HG03135 (cell line): ENCODE results near the gene ADM.
"Not testable (repeated sequence)": the region's sequence is repeated elsewhere in the genome, so short reads cannot be mapped to it uniquely, and the experiment has no call there.

Experiments
- ATAC-seq: cut with Tn5 transposase; IDR thresholded peaks from one replicate; pipeline ENCODE4 v1.9.1; 2021; ENCODE audit warnings: mild to moderate bottlenecking, moderate library complexity; ENCODE audit not compliant: unreplicated experiment

The ADM gene, protein sequence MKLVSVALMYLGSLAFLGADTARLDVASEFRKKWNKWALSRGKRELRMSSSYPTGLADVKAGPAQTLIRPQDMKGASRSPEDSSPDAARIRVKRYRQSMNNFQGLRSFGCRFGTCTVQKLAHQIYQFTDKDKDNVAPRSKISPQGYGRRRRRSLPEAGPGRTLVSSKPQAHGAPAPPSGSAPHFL

DNA sequence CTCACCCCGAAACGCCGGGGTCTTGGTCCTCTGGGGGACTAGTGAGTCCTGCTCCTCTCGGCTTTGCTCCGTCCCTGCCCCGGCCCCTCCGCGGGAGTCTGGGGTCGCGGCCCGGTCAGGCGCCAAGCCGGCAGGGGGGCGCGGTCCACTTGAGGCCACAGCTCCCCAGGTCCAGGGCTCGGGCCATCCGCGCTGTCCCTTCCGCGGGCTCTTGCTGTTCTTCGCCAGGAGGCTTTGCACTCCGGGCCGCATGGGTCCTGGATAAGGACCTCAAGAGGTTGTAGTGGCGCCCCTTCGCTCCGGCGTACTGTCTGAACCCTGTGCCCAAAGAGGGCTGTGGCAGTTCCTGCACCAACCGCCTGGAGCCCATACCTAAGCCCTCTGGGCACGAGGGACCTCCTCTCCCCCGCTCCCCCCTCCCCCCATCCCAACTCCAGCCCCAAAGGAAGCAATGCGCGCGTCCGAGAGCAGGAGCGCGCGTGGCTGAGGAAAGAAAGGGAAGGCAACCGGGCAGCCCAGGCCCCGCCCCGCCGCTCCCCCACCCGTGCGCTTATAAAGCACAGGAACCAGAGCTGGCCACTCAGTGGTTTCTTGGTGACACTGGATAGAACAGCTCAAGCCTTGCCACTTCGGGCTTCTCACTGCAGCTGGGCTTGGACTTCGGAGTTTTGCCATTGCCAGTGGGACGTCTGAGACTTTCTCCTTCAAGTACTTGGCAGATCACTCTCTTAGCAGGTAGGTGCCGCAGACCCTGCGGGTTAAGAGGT, at the start of gene ADM:
Gene ADM, plus strand, starts transcription at position 579 of the 767 bp plus-strand sequence. CDS start 628 bp downstream, outside the sequence.
- no peak for ATAC-seq

GRCh38 chr11:10255388-10256125, 49.3 kb upstream of the ADM start:
- ATAC-seq: no peak

GRCh38 chr11:10257478-10257877, 47.4 kb upstream of the ADM start:
- no peak for ATAC-seq

DNA sequence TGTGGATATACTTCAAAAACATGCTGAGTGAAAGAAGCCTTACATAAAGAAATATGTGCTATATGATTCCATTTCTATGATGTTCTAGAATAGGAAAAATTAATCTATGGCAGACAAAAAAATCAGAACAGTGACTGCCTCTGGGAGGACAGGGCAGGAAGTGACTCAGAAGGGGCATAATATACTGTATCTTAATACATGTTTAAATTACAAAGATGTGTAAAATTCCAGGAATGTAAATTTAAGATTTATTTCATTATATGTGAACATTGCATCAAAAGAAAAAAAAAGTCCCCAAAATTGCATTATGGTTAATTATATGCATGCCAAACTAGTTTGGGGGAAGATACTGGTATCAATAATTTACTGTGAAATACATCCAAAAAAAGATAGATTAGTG, 43.1 kb upstream of the ADM start:
- no peak for ATAC-seq

- ATAC-seq: no peak
These were observed 40.9 kb upstream of the ADM start for GRCh38 chr11:10263929-10264328.

- ATAC-seq: not testable (repeated sequence)
These were observed 40.2 kb upstream of the ADM start for GRCh38 chr11:10264716-10265115.

GRCh38 chr11:10265936-10266335, 38.9 kb upstream of the ADM start:
- no peak for ATAC-seq

- ATAC-seq: no peak
These were observed 37.1 kb upstream of the ADM start for GRCh38 chr11:10267821-10268220.

DNA sequence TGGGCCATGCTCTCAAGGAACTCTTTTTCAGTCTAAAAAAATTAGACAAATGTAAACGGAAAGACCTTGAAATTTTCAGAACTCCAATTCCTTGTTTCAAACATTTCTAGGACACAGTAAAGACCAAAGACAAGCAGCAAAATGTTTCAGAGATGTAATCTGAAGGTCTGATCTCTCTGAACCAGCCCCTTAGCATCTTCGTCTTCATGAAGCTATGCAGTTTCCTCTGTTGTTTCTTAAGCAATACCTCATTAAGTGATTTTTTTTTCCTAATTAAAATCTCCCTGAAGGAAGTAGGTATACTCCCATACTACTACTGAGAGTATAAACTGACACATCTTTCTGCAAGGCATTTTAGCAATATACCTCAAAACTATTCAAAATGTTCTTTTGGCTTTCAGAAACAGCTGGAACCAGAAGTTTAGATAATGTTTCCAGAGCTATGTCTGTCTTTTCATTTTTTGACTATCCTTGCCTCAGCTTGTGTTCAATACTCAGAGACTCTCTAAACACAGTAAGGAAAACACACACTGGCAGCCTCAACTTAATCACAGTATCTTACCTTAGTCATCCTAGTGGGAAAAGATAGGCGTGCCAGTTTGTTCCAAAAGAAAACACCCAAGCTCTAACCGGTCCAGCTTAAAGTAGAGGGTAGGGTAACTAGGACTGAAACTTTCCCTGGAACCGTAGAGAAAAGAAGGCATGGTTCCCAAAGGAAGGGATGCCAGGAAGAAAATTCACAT, 36.0 kb upstream of the ADM start:
- ATAC-seq: no peak

DNA sequence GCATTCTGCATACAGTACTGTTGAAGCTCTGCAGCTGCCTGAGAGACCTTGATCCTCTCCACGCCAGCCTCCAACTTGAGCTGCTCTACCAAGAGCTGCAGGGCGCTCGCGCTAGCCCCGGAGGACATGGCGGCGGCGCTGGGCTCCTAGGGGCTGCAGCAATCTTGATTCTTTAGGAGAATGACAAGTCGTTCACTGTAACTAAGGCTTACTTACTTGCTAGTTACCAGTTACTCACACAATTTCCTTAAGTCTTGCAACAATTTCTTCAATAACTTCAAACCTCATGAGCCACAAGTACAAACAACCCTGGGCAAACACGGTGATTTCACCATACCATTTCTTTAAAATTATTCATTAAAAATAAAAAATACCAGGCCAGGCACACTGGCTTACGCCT, 32.7 kb upstream of the ADM start:
- ATAC-seq: no peak

GRCh38 chr11:10273738-10274137, 31.1 kb upstream of the ADM start:
- ATAC-seq: no peak

- ATAC-seq: no peak
These were observed 30.1 kb upstream of the ADM start for GRCh38 chr11:10274726-10275125.

GRCh38 chr11:10275714-10276113, 29.2 kb upstream of the ADM start:
- no peak for ATAC-seq

GRCh38 chr11:10282117-10282516, 22.8 kb upstream of the ADM start:
- no peak for ATAC-seq

- ATAC-seq: no peak
These were observed 20.9 kb upstream of the ADM start for GRCh38 chr11:10283991-10284390.

DNA sequence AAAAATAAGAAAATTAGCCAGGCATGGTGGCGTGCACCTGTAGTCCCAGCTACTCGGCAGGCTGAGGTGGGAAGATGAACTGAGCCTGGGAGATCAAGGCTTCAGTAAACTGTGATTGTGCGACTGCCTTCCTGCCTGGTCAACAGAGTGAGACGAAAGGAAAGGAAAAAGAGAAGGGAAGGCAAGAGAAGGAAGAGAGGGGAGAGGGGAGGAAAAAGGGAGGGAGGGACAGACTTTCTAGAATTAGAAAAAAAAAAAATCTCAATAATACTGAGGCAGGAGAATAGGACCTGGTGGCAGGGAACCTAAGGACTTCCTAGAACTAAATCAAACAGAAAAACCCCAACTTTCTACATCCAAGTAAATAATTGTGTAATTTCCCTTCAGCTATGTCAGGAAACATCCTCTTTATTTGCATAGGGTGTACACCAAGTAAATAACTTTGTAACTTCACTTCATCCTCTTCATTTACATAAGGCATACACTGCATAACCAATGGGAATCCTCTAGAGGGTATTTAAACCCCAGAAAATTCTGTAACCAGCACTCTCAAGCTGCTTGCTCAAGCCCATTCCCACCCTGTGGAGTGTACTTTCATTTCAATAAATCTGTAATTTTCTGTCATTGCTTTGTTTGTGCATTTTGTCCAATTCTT, 19.6 kb upstream of the ADM start:
- ATAC-seq: no peak

DNA sequence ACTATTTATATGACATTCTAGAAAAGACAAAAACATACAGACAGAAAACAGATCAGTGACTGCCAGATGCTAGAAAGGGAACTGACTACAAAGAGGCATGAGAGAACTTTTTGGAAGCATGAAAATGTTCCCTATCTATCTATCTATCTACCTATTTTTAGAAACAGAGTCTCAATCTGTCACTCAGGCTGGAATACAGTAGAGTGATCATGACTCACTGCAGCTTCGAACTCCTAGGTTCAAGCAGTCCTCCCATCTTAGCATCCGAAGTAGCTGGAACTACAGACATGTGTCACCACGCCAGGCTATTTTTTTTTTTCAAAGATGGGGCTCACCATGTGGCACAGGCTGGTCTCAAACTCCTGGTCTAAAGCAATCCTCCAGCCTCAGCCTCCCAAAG, 17.7 kb upstream of the ADM start:
- no peak for ATAC-seq

DNA sequence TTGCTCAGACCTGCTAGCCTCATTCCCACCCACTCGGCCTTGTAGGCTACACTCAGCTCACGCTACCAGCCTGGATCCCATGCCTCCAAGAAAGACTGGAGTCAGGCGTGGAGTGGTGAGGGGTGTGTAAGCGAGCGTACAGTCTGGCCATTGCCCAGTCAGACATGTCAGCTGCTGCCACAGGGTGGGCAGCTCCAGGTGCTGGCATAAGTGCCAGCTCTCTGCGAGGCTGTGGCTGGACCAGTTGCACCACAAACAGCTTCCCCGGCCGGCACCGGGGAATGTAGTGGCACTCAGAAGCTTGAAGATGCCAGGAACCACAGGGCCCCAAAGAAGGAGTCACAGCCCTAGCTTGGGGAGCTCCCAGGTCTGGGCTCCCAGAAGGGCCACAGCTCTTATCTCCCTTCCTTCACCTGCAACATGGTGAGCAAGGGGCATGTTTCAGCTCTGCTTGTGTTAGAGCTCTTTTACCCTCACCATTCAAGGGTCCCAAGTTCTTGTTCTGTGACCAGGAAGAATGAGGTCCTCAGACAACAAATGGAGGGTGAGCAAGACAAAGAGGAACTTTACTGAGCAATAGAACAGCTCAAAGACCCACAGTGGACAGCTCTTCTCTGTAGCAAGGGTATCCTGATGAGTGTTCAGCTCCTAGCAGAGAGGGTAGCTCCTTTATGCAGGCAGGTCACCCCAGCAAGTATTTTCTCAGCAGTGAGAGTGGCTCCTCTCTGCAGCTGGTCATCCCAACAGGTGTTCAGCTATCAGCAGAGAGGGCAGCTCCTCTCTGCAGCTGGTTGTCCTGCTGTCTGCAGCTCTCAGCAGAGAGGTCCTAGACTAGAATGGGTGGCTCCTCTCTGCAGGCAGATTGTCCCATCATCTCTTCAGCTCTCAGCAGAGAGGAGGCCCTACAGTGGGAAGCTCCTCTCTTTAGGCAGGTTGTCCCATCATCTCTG, 16.8 kb upstream of the ADM start:
- ATAC-seq: no peak

GRCh38 chr11:10288881-10289764, 15.8 kb upstream of the ADM start:
- no peak for ATAC-seq
